GM18861 (cell line): ENCODE measurements around the gene MTCH1.
"Not testable (repeated sequence)": the region's sequence is repeated elsewhere in the genome, so short reads cannot be mapped to it uniquely, and the experiment has no call there.

Experiments used
- ATAC-seq: cut with Tn5 transposase; IDR thresholded peaks from one replicate; pipeline ENCODE4 v1.9.1; 2021; ENCODE audit not compliant: unreplicated experiment

Gene MTCH1

GRCh38 chr6:36999061-36999750, 13.2 kb upstream of the MTCH1 start:
- no peak for ATAC-seq

- no peak for ATAC-seq
Measured at GRCh38 chr6:36998723-36999038, 12.7 kb upstream of the MTCH1 start.

GRCh38 chr6:36997811-36998722, 12.1 kb upstream of the MTCH1 start:
- no peak for ATAC-seq

GRCh38 chr6:36990401-36990800, 4.4 kb upstream of the MTCH1 start:
- ATAC-seq: not testable (repeated sequence)

- ATAC-seq: no peak
Measured at GRCh38 chr6:36989264-36989663, 3.3 kb upstream of the MTCH1 start.

GRCh38 chr6:36986704-36987047, 680 bp upstream of the MTCH1 start:
- peak; percentile 7 for ATAC-seq

- no peak for ATAC-seq
Measured at GRCh38 chr6:36985417-36985807, 584 bp downstream of the MTCH1 start.

GRCh38 chr6:36984581-36985416, 1.2 kb downstream of the MTCH1 start:
- ATAC-seq: no peak

GRCh38 chr6:36983538-36983937, 2.5 kb downstream of the MTCH1 start:
- no peak for ATAC-seq

- no peak for ATAC-seq
Measured at GRCh38 chr6:36980876-36981619, 4.9 kb downstream of the MTCH1 start.

GRCh38 chr6:36980129-36980528, 5.9 kb downstream of the MTCH1 start:
- ATAC-seq: no peak

- ATAC-seq: no peak
Measured at GRCh38 chr6:36979347-36979742, 6.7 kb downstream of the MTCH1 start.

GRCh38 chr6:36978421-36979346, 7.3 kb downstream of the MTCH1 start:
- ATAC-seq: no peak

- no peak for ATAC-seq
Measured at GRCh38 chr6:36977470-36977941, 8.5 kb downstream of the MTCH1 start.

GRCh38 chr6:36976931-36977330, 9.1 kb downstream of the MTCH1 start:
- ATAC-seq: no peak

GRCh38 chr6:36976509-36976908, 9.5 kb downstream of the MTCH1 start:
- no peak for ATAC-seq

- ATAC-seq: no peak
Measured at GRCh38 chr6:36976007-36976264, 10.1 kb downstream of the MTCH1 start.

GRCh38 chr6:36975231-36976006, 10.6 kb downstream of the MTCH1 start:
- no peak for ATAC-seq

- ATAC-seq: no peak
Measured at GRCh38 chr6:36973647-36974046, 12.3 kb downstream of the MTCH1 start.
